Esophagus squamous epithelium (tissue), 5 donors: ENCODE data around the gene MMD. TPM values are rescaled to one million over a fixed set of nuclear protein-coding genes. Genes with fewer than 3 reads are reported as not detected.

Experiments used
- DNase-seq: peaks from one replicate; lab custom pipeline; 2025; lab: John Stamatoyannopoulos, UW
- H3K27ac ChIP-seq, 4 donors: fragments of 200-600 bp; sonication (generic); one replicate each; pipeline ENCODE4 v1.5.1; 2016 to 2019; ENCODE audit warnings: mild to moderate bottlenecking in 1 of 4
- H3K27me3 ChIP-seq, 4 donors: fragments of 200-600 bp; sonication (generic); 1 replicate in 3 of 4; 2 replicates in 1 of 4; pipeline versions ENCODE4 v1.5.1 to v1.6.0; 2017 to 2021; ENCODE audit warnings: antibody characterized with exemption in 1 of 4
- H3K36me3 ChIP-seq, 3 donors: fragments of 200-600 bp; sonication (generic); one replicate each; pipeline ENCODE4 v1.5.1; 2016 to 2019
- H3K4me1 ChIP-seq, 3 donors: fragments of 200-600 bp; sonication (generic); one replicate each; pipeline ENCODE4 v1.5.1; 2017 to 2019
- H3K4me3 ChIP-seq, 4 donors: fragments of 200-600 bp; sonication (generic); 1 replicate in 3 of 4; 2 replicates in 1 of 4; pipeline ENCODE4 v1.5.1; 2016 to 2019; ENCODE audit warnings: mild to moderate bottlenecking in 2 of 4, moderate library complexity in 1 of 4
- H3K9me3 ChIP-seq, 3 donors: fragments of 200-600 bp; sonication (generic); one replicate each; pipeline ENCODE4 v1.5.1; 2016 to 2019
- POLR2A ChIP-seq, 4 donors: fragments of 450-650 bp; IDR thresholded peaks; one replicate each; pipeline ENCODE4 v1.6.1; 2017; ENCODE audit warnings: antibody characterized with exemption in 4 of 4, mild to moderate bottlenecking in 4 of 4, moderate library complexity in 3 of 4
- WGBS, 2 donors: methylation state at CpG; one replicate each; pipeline ENCODE4 v1.1.5; 2018; 5-methylcytosine and 5-hydroxymethylcytosine counted together
- intact Hi-C: fragments of 100-400 bp; cut with DNase I; formaldehyde crosslinking; loops from one replicate; pipeline ENCODE4 v1.15.0; 2022
- total RNA-seq, 4 donors: library from RNA; depleted of rRNA; stranded (reverse); fragments of >200 nt; gene quantifications; one replicate each; pipeline ENCODE4 v1.1.0, GENCODE V29; 2016
- TF ChIP-seq, protein P1 (sequence below), 6 experiments: fragments of 450-650 bp in 4 of 6; fragments of 200-600 bp in 2 of 6; sonication (generic) in 2 of 6; IDR thresholded peaks; one replicate each; pipeline ENCODE4 v1.5.1; 2016 to 2019; ENCODE audit warnings: antibody characterized with exemption in 6 of 6, mild to moderate bottlenecking in 4 of 6, moderate library complexity in 4 of 6
- donor health status: DM: yes; HTN: yes; CAD: no.

MMD gene
- total RNA-seq, 4 donors from 2014 or later = 1.3 to 14.7 (median 8.9) TPM

DNA sequence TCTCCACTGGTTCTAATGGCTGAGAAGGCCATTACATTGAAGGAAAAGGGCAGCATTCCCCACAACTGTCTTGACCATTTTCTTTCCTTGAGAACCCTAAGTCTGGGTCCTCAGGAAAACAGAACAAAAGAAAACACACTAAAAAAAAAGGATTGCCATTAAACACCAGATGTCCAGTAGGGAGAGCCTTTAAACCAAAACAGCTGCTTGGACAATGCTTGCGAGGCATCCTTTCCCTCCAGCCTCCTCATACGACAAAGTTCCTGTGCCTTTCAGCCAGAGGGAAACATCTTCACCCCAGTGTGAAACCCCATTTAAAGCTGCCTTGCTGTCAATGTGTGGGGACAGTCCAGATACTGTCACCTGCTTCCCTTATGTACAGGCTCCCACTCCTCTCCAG, 74.3 kb downstream of the MMD start:
- no peak overlapping the region for H3K4me3 ChIP-seq
- 84 to 92% methylated on average over 2 of the region's 2 CpGs for whole genome bisulfite sequencing, 2 donors
- intact Hi-C loops = loop anchor here (10.0 kb wide), 1 partner anchor 57 kb away; no protein-coding TSS in a partner anchor

DNA sequence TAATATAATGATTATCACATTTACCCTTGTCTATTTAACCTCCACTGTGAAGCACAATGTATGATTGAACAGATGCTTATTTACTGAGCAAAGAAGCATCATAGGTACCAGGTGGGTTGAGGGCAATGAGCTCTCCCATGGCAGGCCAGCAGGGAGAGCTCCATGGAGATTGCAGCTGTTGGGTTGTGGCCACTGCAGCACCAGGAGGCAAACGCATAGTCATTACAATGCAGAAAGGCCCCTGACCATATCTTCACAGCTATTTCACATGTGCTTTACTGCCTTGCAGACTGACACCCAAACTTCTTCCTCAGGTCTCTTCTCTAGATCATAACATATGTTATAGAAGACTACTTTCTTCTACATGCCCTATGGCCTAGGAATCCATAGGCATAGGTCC, 75.0 kb downstream of the MMD start:
- peaks cover 0 to 11% (median 0%) of the 10 kb centered on the region in 3 donors for H3K4me1 ChIP-seq
- no peak for DNase-seq
- no peak overlapping the region for H3K27ac ChIP-seq
- H3K36me3 ChIP-seq = no peaks in the 10 kb centered on the region
- no peaks in the 10 kb centered on the region for H3K27me3 ChIP-seq
- no peaks in the 10 kb centered on the region for H3K9me3 ChIP-seq
- no peak for TF ChIP-seq POLR2A (IDR thresholded peaks at IDR 0.05)
- TF ChIP-seq, protein P1, sequence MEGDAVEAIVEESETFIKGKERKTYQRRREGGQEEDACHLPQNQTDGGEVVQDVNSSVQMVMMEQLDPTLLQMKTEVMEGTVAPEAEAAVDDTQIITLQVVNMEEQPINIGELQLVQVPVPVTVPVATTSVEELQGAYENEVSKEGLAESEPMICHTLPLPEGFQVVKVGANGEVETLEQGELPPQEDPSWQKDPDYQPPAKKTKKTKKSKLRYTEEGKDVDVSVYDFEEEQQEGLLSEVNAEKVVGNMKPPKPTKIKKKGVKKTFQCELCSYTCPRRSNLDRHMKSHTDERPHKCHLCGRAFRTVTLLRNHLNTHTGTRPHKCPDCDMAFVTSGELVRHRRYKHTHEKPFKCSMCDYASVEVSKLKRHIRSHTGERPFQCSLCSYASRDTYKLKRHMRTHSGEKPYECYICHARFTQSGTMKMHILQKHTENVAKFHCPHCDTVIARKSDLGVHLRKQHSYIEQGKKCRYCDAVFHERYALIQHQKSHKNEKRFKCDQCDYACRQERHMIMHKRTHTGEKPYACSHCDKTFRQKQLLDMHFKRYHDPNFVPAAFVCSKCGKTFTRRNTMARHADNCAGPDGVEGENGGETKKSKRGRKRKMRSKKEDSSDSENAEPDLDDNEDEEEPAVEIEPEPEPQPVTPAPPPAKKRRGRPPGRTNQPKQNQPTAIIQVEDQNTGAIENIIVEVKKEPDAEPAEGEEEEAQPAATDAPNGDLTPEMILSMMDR (IDR thresholded peaks at IDR 0.05) = no peak
- 92 to 100% methylated on average over 1 of the region's 1 CpG for WGBS, 2 donors
- intact Hi-C loops = loop anchor here (10.0 kb wide), 1 partner anchor 58 kb away; no protein-coding TSS in a partner anchor
- H3K4me3 ChIP-seq = no peak overlapping the region

More for the DNA sequence above, 74.3 kb downstream of the MMD start:
- H3K4me1 ChIP-seq = peaks cover 0 to 11% (median 0%) of the 10 kb centered on the region in 3 donors
- DNase-seq = no peak
- H3K36me3 ChIP-seq = no peaks in the 10 kb centered on the region
- no peak overlapping the region for H3K27ac ChIP-seq
- H3K9me3 ChIP-seq = no peaks in the 10 kb centered on the region
- no peak for TF ChIP-seq POLR2A (IDR thresholded peaks at IDR 0.05)
- TF ChIP-seq, protein P1 (IDR thresholded peaks at IDR 0.05) = no peak
- no peaks in the 10 kb centered on the region for H3K27me3 ChIP-seq

GRCh38 chr17:55345132-55345531, 76.5 kb downstream of the MMD start:
- DNase-seq = no peak
- no peaks in the 10 kb centered on the region for H3K27me3 ChIP-seq
- H3K4me1 ChIP-seq = peaks cover 0 to 14% (median 0%) of the 10 kb centered on the region in 3 donors
- intact Hi-C loops = loop anchor here (10.0 kb wide), 1 partner anchor 60 kb away; no protein-coding TSS in a partner anchor
- H3K36me3 ChIP-seq = no peaks in the 10 kb centered on the region
- no peak for TF ChIP-seq POLR2A (IDR thresholded peaks at IDR 0.05)
- TF ChIP-seq, protein P1 (IDR thresholded peaks at IDR 0.05) = no peak
- H3K27ac ChIP-seq = no peak overlapping the region
- no peaks in the 10 kb centered on the region for H3K9me3 ChIP-seq
- H3K4me3 ChIP-seq = no peak overlapping the region
- WGBS, 2 donors = 70 to 78% methylated on average over 1 of the region's 1 CpG

- no peak for TF ChIP-seq POLR2A (IDR thresholded peaks at IDR 0.05)
- TF ChIP-seq, protein P1 (IDR thresholded peaks at IDR 0.05) = no peak
- intact Hi-C loops = loop anchor here (10.0 kb wide), 1 partner anchor 60 kb away; no protein-coding TSS in a partner anchor
- H3K4me1 ChIP-seq = peaks cover 0 to 15% (median 0%) of the 10 kb centered on the region in 3 donors
- no peak overlapping the region for H3K27ac ChIP-seq
- no peak for DNase-seq
- no peaks in the 10 kb centered on the region for H3K36me3 ChIP-seq
- no peaks in the 10 kb centered on the region for H3K27me3 ChIP-seq
- WGBS, 2 donors = 74 to 77% methylated on average over 3 of the region's 3 CpGs
- no peak overlapping the region for H3K4me3 ChIP-seq
- no peaks in the 10 kb centered on the region for H3K9me3 ChIP-seq
Measured at GRCh38 chr17:55344514-55344997, 77.1 kb downstream of the MMD start.

- no peak for DNase-seq
- H3K4me1 ChIP-seq = peaks cover 0 to 14% (median 0%) of the 10 kb centered on the region in 3 donors
- intact Hi-C loops = loop anchor here (10.0 kb wide), 1 partner anchor 61 kb away; no protein-coding TSS in a partner anchor
- H3K36me3 ChIP-seq = no peaks in the 10 kb centered on the region
- no peak overlapping the region for H3K4me3 ChIP-seq
- WGBS, 2 donors = 77 to 79% methylated on average over 4 of the region's 4 CpGs
- no peaks in the 10 kb centered on the region for H3K9me3 ChIP-seq
- TF ChIP-seq, protein P1 (IDR thresholded peaks at IDR 0.05) = no peak
- TF ChIP-seq POLR2A (IDR thresholded peaks at IDR 0.05) = no peak
- no peak overlapping the region for H3K27ac ChIP-seq
- no peaks in the 10 kb centered on the region for H3K27me3 ChIP-seq
Measured at GRCh38 chr17:55343900-55344513, 77.6 kb downstream of the MMD start.
